IPS-NIHi7 (cell line): Measurements from ENCODE around the gene DPF3.

Source experiments
- DNase-seq: peaks from one replicate; pipeline ENCODE4 v3.0.0; 2012; ENCODE audit warnings: mixed read lengths; ENCODE audit errors: extremely low spot score

The DPF3 gene

DNA sequence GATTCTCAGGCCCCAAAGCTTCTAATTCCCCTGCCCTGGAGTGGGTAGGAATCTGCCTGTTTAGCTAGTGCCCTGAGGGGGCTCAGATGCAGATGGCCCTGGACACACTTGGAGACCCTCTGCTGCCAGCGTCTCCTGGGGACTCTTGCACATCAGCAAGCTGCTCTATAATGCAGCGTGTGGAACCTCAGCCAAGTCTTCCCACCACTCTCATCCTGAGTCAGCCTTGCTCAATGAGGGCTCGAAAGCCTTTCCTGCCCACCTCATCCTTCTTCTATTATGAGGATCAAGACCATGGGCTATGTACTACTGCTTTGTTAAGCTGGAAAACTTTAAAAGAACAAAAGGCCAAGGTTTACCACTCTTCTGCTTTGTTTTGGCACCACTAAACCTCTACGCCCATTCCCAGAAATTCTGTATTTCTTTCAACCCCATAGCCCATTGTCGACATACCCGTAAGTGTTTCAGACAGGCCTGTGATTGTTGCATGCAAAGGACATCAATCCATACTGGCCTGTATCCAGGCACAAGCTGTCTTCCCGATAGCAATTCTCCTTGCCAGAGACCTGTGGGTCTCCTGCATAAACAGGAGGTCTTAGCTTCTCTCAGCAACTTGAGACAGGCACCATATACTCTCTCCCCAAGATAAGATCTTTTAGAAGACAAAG is 246.9 kb downstream of the DPF3 start:
- no peak for DNase-seq

- DNase-seq, result no peak
Observed at GRCh38 chr14:72645706-72646105, 248.2 kb downstream of the DPF3 start.

GRCh38 chr14:72644758-72645489 is 249.0 kb downstream of the DPF3 start:
- no peak for DNase-seq

- DNase-seq, result no peak
Observed at GRCh38 chr14:72644038-72644437, 249.9 kb downstream of the DPF3 start.

DNA sequence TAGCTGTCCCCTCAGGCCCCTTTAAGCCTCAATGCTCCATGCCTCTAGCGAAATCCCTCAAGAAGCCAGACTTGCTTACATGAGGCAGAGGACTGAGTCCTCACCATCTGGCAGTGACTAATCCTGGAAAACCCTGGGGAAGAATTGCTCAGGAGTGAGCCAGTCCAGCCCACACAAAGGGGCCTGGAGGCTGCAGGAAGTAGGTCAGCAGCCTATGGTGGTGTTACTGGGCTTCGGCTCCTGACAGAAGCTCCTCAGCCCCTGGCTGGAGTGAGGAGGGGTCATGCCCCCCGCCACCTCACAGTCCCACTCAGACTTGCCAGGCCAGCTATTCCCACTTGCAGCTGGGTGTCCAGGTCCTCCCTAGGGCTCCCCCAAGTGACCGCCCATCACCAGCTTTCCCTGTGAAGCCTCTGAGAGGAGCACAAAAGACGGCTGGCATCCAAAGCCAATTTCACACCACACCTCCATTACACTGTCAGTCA is 250.5 kb downstream of the DPF3 start:
- peak; percentile 59 for DNase-seq

DNA sequence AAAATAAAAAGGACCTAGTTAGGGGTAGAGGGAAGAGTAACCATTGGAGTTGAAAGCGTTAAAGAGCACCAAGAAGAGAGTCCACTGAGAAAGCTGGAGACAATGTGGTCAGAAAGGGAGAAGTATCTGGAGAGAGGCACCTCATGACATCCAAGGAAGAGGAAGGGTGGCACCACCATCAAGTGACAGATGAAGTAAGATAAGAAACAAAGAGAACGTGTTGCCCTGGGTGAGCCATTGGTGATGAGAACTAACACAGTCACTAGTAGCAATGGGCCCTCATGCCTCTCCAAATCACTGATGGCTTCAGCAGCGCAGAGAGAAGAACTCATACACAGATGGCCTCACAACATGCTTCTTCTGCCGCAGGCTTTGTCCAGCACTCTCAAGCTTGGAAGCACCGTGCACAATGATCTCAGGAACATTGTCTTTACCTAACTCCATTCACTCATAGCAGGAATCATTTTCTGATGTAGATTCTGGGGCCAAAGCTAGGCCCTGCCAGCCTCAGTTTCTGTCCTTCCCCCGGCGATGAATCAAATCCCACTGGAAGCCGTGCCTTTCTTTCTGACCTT is 252.9 kb downstream of the DPF3 start:
- no peak for DNase-seq

DNA sequence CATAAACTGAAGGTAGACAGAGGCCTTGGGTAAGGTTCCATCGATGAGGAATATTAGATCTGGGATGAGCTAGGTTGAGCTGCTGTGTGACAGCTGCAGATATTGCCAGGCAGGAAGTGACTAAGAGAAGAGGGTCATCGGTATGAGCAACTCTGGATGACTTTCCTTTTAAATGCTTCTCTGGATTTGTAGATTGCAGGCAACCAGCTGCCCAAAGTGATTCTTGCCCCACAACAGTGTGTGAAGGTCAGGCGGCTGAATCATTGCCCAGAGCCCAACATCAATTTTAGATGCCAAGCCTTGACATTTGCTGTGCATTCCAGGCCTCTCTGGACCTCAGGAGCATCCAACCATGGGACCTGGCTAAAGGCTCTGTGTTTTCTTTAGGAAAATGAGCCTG is 255.9 kb downstream of the DPF3 start:
- DNase-seq, result no peak

GRCh38 chr14:72636871-72637270 is 257.0 kb downstream of the DPF3 start:
- DNase-seq, result no peak

DNA sequence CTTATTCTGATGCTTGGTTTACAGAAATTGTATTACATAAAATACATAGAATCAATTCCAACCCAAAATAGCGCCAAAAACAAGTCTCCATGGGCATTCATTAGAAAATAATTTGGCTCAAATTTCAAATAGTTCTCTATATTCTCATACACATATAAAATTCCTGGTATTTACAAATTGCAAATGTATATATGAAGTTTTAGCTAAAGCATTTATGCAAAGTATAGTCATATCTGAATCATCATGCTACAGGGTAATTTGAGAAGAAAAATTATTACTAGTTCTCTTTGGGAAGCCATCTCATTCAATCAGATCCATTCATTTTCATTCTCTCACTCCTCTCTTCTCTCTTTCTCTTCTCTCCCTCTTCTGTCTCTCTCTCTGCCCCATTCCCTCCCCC is 257.8 kb downstream of the DPF3 start:
- DNase-seq, result no peak

- DNase-seq, result no peak
Observed at GRCh38 chr14:72634691-72635616, 258.9 kb downstream of the DPF3 start.

GRCh38 chr14:72633551-72633950 is 260.4 kb downstream of the DPF3 start:
- no peak for DNase-seq

DNA sequence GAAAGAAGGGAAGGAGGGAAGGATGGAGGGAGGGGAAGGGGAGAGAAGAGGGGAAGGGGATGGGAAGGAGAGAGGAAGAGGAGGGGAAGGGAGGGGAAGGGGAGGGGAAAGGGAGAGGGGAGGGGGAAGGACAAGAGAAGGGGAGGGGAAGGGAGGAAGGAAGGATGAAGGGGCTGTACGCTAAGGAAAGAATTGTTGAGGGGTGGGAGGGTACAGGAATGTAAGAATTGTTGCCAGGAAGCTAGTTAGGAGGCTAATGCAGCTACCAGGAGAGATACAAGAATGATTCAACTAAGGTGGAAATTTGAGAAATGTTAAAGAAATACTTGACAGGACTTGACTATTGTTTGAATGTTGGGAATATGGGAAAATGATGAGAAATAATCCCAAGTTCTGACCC is 261.2 kb downstream of the DPF3 start:
- no peak for DNase-seq

- DNase-seq, result no peak
Observed at GRCh38 chr14:72631401-72631800, 262.5 kb downstream of the DPF3 start.

- DNase-seq, result no peak
Observed at GRCh38 chr14:72630374-72630773, 263.5 kb downstream of the DPF3 start.

GRCh38 chr14:72629534-72629933 is 264.4 kb downstream of the DPF3 start:
- no peak for DNase-seq

DNA sequence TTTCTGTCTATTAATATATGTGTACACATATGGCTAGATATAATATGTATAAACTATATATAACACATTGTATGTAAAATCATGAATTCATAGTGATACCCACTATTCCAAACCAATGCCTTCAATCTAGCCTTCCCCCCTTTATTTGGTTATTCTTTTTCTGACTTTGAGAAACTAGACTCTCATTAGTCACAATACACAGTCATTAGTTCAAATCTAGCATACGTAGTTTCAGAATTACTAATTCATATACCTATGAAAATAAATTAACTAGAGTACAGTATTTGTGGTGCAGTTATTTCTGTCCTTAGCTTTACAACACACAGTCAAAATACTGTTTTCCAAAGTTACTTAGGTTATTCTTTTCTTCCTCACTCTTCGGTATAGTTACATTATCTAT is 268.2 kb downstream of the DPF3 start:
- no peak for DNase-seq

DNA sequence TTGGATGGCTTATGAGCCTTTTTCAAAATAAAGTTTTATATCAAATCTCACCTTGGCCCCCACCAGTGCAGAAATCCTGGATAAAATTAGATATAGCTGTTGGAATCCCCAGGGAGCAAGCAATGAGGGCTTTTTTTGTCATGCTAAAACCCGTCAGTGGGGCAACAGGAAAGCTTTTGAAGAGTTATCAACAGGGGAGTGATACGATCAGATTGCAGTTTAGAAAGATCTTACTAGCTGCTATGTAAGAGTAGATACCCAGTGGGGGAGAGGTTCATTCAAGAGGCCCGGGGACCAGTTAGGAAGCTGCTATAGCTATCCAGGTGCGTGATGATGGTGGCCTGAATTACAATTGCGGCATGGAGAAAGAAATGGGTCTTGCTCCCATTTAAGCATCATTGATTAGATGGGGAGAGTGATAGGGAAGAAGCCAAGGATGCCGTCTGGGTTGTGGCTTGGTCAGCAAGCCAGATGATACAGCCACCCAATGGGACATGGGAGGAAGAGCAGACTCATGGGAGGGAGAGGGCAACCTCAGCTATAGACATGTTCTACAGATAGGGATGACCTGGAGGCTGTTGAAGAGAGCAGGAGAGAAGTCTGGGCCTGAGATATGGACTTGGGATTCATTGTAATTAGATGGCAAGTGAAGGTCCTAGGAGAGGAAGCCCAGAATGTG is 272.4 kb downstream of the DPF3 start:
- peak; percentile 55 for DNase-seq

DNA sequence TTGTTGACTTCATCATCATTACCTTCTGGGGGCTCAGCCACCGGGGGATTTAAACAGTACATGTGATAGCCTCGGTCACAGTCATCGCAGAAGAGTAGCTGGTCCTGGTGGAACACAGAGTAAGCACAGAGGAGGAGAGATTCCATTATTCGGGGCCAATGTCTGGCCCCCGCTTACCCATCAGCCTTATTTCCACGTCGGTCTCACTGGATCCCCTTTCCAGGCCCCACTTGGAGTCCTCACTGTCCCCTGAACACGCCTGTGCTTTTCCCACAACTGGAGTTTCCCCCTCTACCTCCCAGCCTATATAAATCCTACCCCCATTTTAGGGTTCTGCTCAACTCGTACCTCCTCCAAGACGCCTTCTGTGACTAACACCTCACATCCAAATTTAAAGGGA is 274.0 kb downstream of the DPF3 start:
- no peak for DNase-seq

DNA sequence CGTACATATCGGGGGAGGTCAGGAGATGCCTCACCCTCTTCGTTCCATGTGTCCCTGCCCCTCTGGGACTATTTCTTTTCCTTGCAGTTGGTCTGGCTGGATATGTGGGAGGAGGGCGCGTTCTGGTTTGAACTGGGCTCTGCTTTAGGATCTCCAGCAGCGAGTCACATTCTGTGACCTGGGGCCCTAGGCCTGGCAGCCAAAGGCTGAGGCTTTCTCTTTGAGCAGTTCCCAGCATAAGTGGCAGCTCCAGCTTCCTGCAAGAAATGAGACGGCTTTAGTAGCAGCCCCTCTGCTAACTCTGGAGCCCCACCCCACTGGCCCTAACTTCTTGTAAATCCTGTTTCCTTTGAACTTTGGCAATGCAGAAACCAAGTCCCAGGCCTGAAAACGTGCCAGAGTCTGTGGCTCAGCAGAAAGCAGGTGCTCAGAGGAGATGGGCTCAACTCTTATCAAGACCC is 274.8 kb downstream of the DPF3 start:
- no peak for DNase-seq

DNA sequence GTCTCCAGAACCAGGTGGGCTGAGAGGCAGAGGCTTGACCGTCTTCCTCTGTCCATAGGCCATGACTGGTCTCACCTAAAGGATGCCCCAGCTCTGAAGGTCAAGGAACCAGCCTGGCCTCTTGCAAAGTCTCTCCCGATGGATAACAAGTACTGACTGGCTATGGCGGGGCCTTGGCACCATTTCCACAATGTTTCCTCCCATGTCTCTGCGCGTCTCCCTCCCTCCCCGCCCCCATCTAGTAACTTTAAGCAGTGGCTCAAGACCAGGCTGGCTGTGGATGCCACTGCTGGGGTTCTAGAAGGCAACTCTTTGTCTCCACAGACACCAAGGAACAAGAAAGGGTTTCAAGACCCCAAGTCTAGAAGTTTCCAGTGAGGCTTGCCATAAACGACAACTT is 275.5 kb downstream of the DPF3 start:
- no peak for DNase-seq

DNA sequence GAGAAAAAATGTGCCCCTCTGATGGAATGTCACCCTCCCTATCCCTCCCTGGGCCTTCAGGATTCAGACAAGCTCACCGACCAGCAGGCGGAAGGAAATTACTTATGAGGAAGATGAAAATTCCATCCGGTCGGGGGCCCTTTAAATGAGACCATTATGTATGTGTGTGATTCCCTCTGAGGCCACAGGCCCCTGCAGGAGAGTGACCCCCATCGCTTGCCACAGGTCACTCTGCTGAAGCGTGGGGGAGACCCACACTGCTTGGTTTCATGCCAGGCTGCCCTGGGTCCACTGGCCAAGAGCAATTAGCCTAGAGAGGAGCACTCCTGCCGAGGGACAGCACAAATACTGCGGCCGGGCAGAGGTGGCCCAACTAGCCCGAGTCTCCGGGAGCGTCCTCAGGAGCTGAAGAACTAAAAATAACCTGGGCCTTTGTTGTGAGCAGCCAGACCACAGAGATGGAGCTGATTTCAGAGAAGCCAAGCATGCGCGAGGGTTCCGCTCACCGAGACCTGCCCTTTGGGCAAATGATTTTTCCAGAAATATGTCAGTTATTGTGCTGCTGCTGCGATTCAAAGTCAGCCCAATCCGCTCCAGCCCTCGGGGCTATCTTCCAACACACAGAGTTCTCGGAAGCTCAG is 276.4 kb downstream of the DPF3 start:
- DNase-seq, result no peak
